H9 (cell line): Measurements from ENCODE around the gene MDFIC2. TPM values are rescaled to one million over a fixed set of nuclear protein-coding genes. Genes with fewer than 3 reads are reported as not detected.
"Not testable (repeated sequence)": the region's sequence is repeated elsewhere in the genome, so short reads cannot be mapped to it uniquely, and the experiment has no call there.

Experiments
- DNase-seq: peaks from one replicate; pipeline ENCODE4 v3.0.0-alpha.2; 2017
- H2AFZ ChIP-seq: one replicate; pipeline ENCODE4 v1.6.1; 2013; ENCODE audit warnings: mild to moderate bottlenecking, low read length, control low read depth, moderate library complexity
- H2AK5ac ChIP-seq: 2 replicates; pipeline ENCODE4 v1.6.1; 2013; ENCODE audit warnings: low read length, control low read depth, mixed read lengths; ENCODE audit not compliant: insufficient read length
- H2BK120ac ChIP-seq: one replicate; pipeline ENCODE4 v1.6.1; 2013; ENCODE audit warnings: low read depth, mild to moderate bottlenecking, low read length, control low read depth, inconsistent platforms; ENCODE audit not compliant: poor library complexity, severe bottlenecking
- H2BK12ac ChIP-seq: 2 replicates; pipeline ENCODE4 v1.6.1; 2013; ENCODE audit warnings: low read length, control low read depth, mixed read lengths, low read depth; ENCODE audit not compliant: insufficient read length
- H2BK15ac ChIP-seq: 2 replicates; pipeline ENCODE4 v1.6.1; 2013; ENCODE audit warnings: low read depth, low read length, control low read depth
- H2BK20ac ChIP-seq: one replicate; pipeline ENCODE4 v1.6.1; 2013; ENCODE audit warnings: low read depth, mild to moderate bottlenecking, low read length, control low read depth, inconsistent platforms; ENCODE audit not compliant: poor library complexity, severe bottlenecking
- H2BK5ac ChIP-seq: 2 replicates; pipeline ENCODE4 v1.6.1; 2013; ENCODE audit warnings: low read length, control low read depth, mixed read lengths; ENCODE audit not compliant: insufficient read length
- H3K14ac ChIP-seq: 2 replicates; pipeline ENCODE4 v1.6.1; 2013; ENCODE audit warnings: low read length, control low read depth; ENCODE audit not compliant: insufficient read depth
- H3K18ac ChIP-seq: 2 replicates; pipeline ENCODE4 v1.6.1; 2013; ENCODE audit warnings: low read depth, mild to moderate bottlenecking, mixed read lengths, low read length, control low read depth; ENCODE audit not compliant: insufficient read length
- H3K23ac ChIP-seq: 2 replicates; pipeline ENCODE4 v1.6.1; 2013; ENCODE audit warnings: low read length, control low read depth, mixed read lengths, low read depth; ENCODE audit not compliant: insufficient read length
- H3K23me2 ChIP-seq: 2 replicates; pipeline ENCODE4 v1.6.1; 2013; ENCODE audit warnings: low read depth, mild to moderate bottlenecking, mixed read lengths, low read length, control low read depth; ENCODE audit not compliant: insufficient read length, poor library complexity, severe bottlenecking
- H3K27ac ChIP-seq: 2 replicates; pipeline ENCODE4 v1.5.1; 2013; ENCODE audit warnings: low read length, control low read depth, mixed read lengths, low read depth; ENCODE audit not compliant: insufficient read length
- H3K27me3 ChIP-seq: 2 replicates; pipeline ENCODE4 v1.6.1; 2013; ENCODE audit warnings: low read length, control low read depth, inconsistent platforms; ENCODE audit not compliant: insufficient read depth
- H3K4ac ChIP-seq: 2 replicates; pipeline ENCODE4 v1.6.1; 2013; ENCODE audit warnings: low read depth, mild to moderate bottlenecking, control low read depth, inconsistent platforms, low read length, moderate library complexity
- H3K4me1 ChIP-seq: 2 replicates; pipeline ENCODE4 v1.6.1; 2013; ENCODE audit warnings: low read length, control low read depth, inconsistent platforms; ENCODE audit not compliant: insufficient read depth
- H3K4me2 ChIP-seq: 2 replicates; pipeline ENCODE4 v1.6.1; 2013; ENCODE audit warnings: low read length, control low read depth, mixed read lengths; ENCODE audit not compliant: insufficient read length, insufficient read depth
- H3K56ac ChIP-seq: 2 replicates; pipeline ENCODE4 v1.6.1; 2013; ENCODE audit warnings: low read depth, mild to moderate bottlenecking, mixed read lengths, low read length, control low read depth; ENCODE audit not compliant: insufficient read length
- H3K79me1 ChIP-seq: 2 replicates; pipeline ENCODE4 v1.6.1; 2013; ENCODE audit warnings: low read depth, mild to moderate bottlenecking, moderate library complexity, low read length, control low read depth, inconsistent platforms; ENCODE audit not compliant: insufficient read depth, poor library complexity, severe bottlenecking
- H3K79me2 ChIP-seq: 2 replicates; pipeline ENCODE4 v1.6.1; 2013; ENCODE audit warnings: low read length, control low read depth, inconsistent platforms; ENCODE audit not compliant: insufficient read depth
- H3K9ac ChIP-seq: 2 replicates; pipeline ENCODE4 v1.6.1; 2013; ENCODE audit warnings: low read length, control low read depth, mixed read lengths; ENCODE audit not compliant: insufficient read length; ENCODE audit errors: extremely low read depth
- H3K9me3 ChIP-seq: one replicate; pipeline ENCODE4 v1.6.1; 2013; ENCODE audit warnings: low read depth, low read length, inconsistent platforms; ENCODE audit not compliant: control insufficient read depth
- H3T11ph ChIP-seq: one replicate; pipeline ENCODE4 v1.6.1; 2013; ENCODE audit warnings: mild to moderate bottlenecking, low read length, control low read depth, inconsistent platforms
- H4K20me1 ChIP-seq: one replicate; pipeline ENCODE4 v1.6.1; 2013; ENCODE audit not compliant: control insufficient read depth, insufficient read length, insufficient read depth
- H4K5ac ChIP-seq: 2 replicates; pipeline ENCODE4 v1.6.1; 2013; ENCODE audit warnings: low read depth, mild to moderate bottlenecking, mixed read lengths, low read length, control low read depth; ENCODE audit not compliant: insufficient read length
- H4K8ac ChIP-seq: replicated peaks from 2 replicates; pipeline ENCODE4 v1.6.1; 2013; ENCODE audit warnings: low read length, control low read depth, mixed read lengths, low read depth; ENCODE audit not compliant: insufficient read length
- H4K91ac ChIP-seq: 2 replicates; pipeline ENCODE4 v1.6.1; 2013; ENCODE audit warnings: low read depth, mild to moderate bottlenecking, moderate library complexity, mixed read lengths, low read length, control low read depth; ENCODE audit not compliant: insufficient read length
- H3K27ac Mint-ChIP-seq, 3 experiments: 2 replicates in 2 of 3; 3 replicates in 1 of 3; pipeline ENCODE4 v1.8.0; 2020 to 2021; ENCODE audit warnings: mixed read lengths in 3 of 3, mild to moderate bottlenecking in 1 of 3, moderate library complexity in 1 of 3
- H3K27me3 Mint-ChIP-seq: 2 replicates; pipeline ENCODE4 v1.8.0; 2021; ENCODE audit warnings: low read depth, mild to moderate bottlenecking, moderate library complexity, mixed read lengths
- H3K36me3 Mint-ChIP-seq, 3 experiments: 2 replicates in 2 of 3; 3 replicates in 1 of 3; pipeline ENCODE4 v1.8.0; 2020 to 2021; ENCODE audit warnings: low read depth in 3 of 3, mixed read lengths in 3 of 3; ENCODE audit not compliant: insufficient read depth in 1 of 3
- H3K4me1 Mint-ChIP-seq, 2 experiments: 2 replicates each; pipeline ENCODE4 v1.8.0; 2020; ENCODE audit warnings: mixed read lengths in 2 of 2
- H3K4me3 Mint-ChIP-seq, 2 experiments: 2 replicates in 1 of 2; 3 replicates in 1 of 2; pipeline ENCODE4 v1.8.0; 2020 to 2021; ENCODE audit warnings: mild to moderate bottlenecking in 2 of 2, mixed read lengths in 2 of 2, moderate library complexity in 1 of 2
- H3K9me3 Mint-ChIP-seq, 2 experiments: 2 replicates in 1 of 2; 3 replicates in 1 of 2; pipeline ENCODE4 v1.8.0; 2020; ENCODE audit warnings: mild to moderate bottlenecking in 2 of 2, mixed read lengths in 2 of 2, moderate library complexity in 1 of 2
- WGBS: extraction: QIAGEN DNeasy Blood & Tissue Kit; methylation state at CpG from one replicate; pipeline ENCODE4 v1.1.7; 2013; ENCODE audit warnings: missing lambda C conversion rate, low lambda C conversion rate, mixed read lengths; ENCODE audit not compliant: insufficient read length; ENCODE audit errors: extremely low coverage; 5-methylcytosine and 5-hydroxymethylcytosine counted together
- total RNA-seq: library from RNA; stranded (reverse); gene quantifications from 2 replicates; pipeline ENCODE4 v1.2.1, GENCODE V29; 2021
- TF ChIP-seq, protein P1 (sequence below): fragments of 200-600 bp; sonication (generic); conservative IDR thresholded peaks from 3 replicates; pipeline ENCODE4 v1.8.0; 2021; ENCODE audit warnings: antibody characterized with exemption, mild to moderate bottlenecking

MDFIC2 gene
- total RNA-seq, 1 experiment from 2014 or later: not detected

DNA sequence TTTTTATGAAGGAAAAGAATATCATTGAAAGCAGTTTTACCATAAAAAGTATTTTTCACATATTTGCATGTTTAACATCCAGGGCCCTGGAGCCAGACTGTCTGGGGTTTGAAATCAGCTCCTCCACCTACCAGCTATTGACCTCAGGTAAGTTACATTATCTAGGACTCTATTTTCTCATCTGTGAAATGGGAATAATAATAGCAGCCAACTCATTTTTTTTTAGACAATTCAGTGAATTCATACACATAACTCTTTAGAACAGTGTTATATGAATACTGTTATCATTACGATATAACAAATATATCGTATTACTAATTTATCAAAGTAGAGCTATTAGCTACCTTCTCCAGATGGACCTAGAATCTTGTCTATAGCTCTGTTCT lies 21.3 kb downstream of the MDFIC2 start:
- H3K79me2 ChIP-seq: no peaks in the 10 kb centered on the region
- no peak overlapping the region for H3K23ac ChIP-seq
- no peaks in the 10 kb centered on the region for H3K23me2 ChIP-seq
- no peaks in the 10 kb centered on the region for H3K9me3 ChIP-seq
- H3K4me2 ChIP-seq: no peak overlapping the region
- H2BK15ac ChIP-seq: no peak overlapping the region
- H3K27me3 Mint-ChIP-seq: no peaks in the 10 kb centered on the region
- no peak overlapping the region for H3K14ac ChIP-seq
- no peak overlapping the region for H4K8ac ChIP-seq
- H2BK20ac ChIP-seq: no peak overlapping the region
- no peaks in the 10 kb centered on the region for H3K4me1 Mint-ChIP-seq
- H3K18ac ChIP-seq: no peak overlapping the region
- no peak overlapping the region for H3K4ac ChIP-seq
- TF ChIP-seq, protein P1, sequence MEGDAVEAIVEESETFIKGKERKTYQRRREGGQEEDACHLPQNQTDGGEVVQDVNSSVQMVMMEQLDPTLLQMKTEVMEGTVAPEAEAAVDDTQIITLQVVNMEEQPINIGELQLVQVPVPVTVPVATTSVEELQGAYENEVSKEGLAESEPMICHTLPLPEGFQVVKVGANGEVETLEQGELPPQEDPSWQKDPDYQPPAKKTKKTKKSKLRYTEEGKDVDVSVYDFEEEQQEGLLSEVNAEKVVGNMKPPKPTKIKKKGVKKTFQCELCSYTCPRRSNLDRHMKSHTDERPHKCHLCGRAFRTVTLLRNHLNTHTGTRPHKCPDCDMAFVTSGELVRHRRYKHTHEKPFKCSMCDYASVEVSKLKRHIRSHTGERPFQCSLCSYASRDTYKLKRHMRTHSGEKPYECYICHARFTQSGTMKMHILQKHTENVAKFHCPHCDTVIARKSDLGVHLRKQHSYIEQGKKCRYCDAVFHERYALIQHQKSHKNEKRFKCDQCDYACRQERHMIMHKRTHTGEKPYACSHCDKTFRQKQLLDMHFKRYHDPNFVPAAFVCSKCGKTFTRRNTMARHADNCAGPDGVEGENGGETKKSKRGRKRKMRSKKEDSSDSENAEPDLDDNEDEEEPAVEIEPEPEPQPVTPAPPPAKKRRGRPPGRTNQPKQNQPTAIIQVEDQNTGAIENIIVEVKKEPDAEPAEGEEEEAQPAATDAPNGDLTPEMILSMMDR: no peak
- H4K91ac ChIP-seq: no peak overlapping the region
- H2BK120ac ChIP-seq: no peak overlapping the region
- H3K56ac ChIP-seq: no peak overlapping the region
- H3K27ac Mint-ChIP-seq: no peak overlapping the region
- DNase-seq: no peak
- no peaks in the 10 kb centered on the region for H3K4me1 ChIP-seq
- H3K4me3 Mint-ChIP-seq: no peak overlapping the region
- H4K5ac ChIP-seq: no peak overlapping the region
- no peaks in the 10 kb centered on the region; a peak in 1 of 7 replicates for H3K36me3 Mint-ChIP-seq
- H4K20me1 ChIP-seq: no peaks in the 10 kb centered on the region
- no peak overlapping the region for H2BK12ac ChIP-seq
- H3K27ac ChIP-seq: no peak overlapping the region
- H3K27me3 ChIP-seq: no peaks in the 10 kb centered on the region
- WGBS: no CpG with 5 or more reads among the region's 2 CpGs
- no peaks in the 10 kb centered on the region for H3K79me1 ChIP-seq
- H2AFZ ChIP-seq: no peak overlapping the region
- H2AK5ac ChIP-seq: no peak overlapping the region
- peaks cover 0 to 5% of the 10 kb centered on the region in 2 experiments; a peak in 2 of 5 replicates for H3K9me3 Mint-ChIP-seq
- H3T11ph ChIP-seq: no peak overlapping the region
- no peak overlapping the region for H2BK5ac ChIP-seq
- H3K9ac ChIP-seq: no peak overlapping the region

DNA sequence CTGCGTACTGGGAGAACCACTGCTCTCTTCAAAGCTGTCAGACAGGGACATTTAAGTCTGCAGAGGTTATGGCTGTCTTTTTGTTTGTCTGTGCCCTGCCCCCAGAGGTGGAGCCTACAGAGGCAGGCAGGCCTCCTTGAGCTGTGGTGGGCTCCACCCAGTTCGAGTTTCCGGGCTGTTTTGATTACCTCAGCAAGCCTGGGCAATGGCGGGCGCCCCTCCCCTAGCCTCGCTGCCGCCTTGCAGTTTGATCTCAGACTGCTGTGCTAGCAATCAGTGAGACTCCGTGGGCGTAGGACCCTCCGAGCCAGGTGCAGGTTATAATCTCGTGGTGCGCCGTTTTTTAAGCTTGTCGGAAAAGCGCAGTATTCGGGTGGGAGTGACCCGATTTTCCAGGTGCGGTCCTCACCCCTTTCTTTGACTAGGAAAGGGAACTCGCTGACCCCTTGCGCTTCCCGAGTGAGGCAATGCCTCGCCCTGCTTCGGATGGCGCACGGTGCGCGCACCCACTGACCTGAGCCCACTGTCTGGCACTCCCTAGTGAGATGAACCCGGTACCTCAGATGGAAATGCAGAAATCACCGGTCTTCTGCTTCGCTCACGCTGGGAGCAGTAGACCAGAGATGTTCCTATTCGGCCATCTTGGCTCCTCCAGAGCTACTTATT lies 21.9 kb downstream of the MDFIC2 start:
- H3K9ac ChIP-seq, H4K20me1 ChIP-seq, H3K27me3 Mint-ChIP-seq, H3K27me3 ChIP-seq, H3K14ac ChIP-seq, H3K36me3 Mint-ChIP-seq, H2BK15ac ChIP-seq, H3K79me1 ChIP-seq, H3K79me2 ChIP-seq, H4K5ac ChIP-seq, DNase-seq, H3K9me3 Mint-ChIP-seq, H3K27ac ChIP-seq, H3K4me2 ChIP-seq, H2BK120ac ChIP-seq, H2AFZ ChIP-seq, H2BK12ac ChIP-seq, H3K4ac ChIP-seq, H2BK20ac ChIP-seq, H3K56ac ChIP-seq, H3K23ac ChIP-seq, H2AK5ac ChIP-seq, H4K91ac ChIP-seq, H3K4me1 ChIP-seq, H3K23me2 ChIP-seq, H3K9me3 ChIP-seq, H3K4me3 Mint-ChIP-seq, H3K18ac ChIP-seq, H4K8ac ChIP-seq, H2BK5ac ChIP-seq, H3T11ph ChIP-seq, H3K4me1 Mint-ChIP-seq: not testable (repeated sequence)
- H3K27ac Mint-ChIP-seq: peak overlapping the region in 1 of 3 experiments; percentile 32; a peak in 1 of 7 replicates
- no CpG with 5 or more reads among the region's 32 CpGs for WGBS
